Esophagus squamous epithelium (tissue), 4 donors: ENCODE results near the gene PPFIA4.

ENCODE experiments used
- CTCF ChIP-seq, 6 experiments: fragments of 450-650 bp in 4 of 6; fragments of 200-600 bp in 2 of 6; sonication (generic) in 2 of 6; IDR thresholded peaks; one replicate each; pipeline ENCODE4 v1.5.1; 2016 to 2019; ENCODE audit warnings: antibody characterized with exemption in 6 of 6, mild to moderate bottlenecking in 4 of 6, moderate library complexity in 4 of 6
- POLR2A ChIP-seq, 4 donors: fragments of 450-650 bp; IDR thresholded peaks; one replicate each; pipeline ENCODE4 v1.6.1; 2017; ENCODE audit warnings: antibody characterized with exemption in 4 of 4, mild to moderate bottlenecking in 4 of 4, moderate library complexity in 3 of 4

- no peak for TF ChIP-seq POLR2A (IDR thresholded peaks at IDR 0.05)
- TF ChIP-seq CTCF (IDR thresholded peaks at IDR 0.05): no peak
Measured at GRCh38 chr1:203033287-203033686, 7.0 kb downstream of the PPFIA4 start.
